Body of pancreas (tissue), 4 donors: ENCODE measurements around the gene MAP3K9. TPM values are rescaled to one million over a fixed set of nuclear protein-coding genes. Genes with fewer than 3 reads are reported as not detected.

Experiments used
- ATAC-seq: fragments of 150-250 bp; one replicate; pipeline ENCODE4 v1.9.1; 2016
- DNase-seq, 4 donors: peaks; one replicate each; pipeline ENCODE4 v3.0.0-alpha.2; 2019
- H3K27ac ChIP-seq, 4 donors: fragments of 200-600 bp; sonication (generic); 1 replicate in 3 of 4; 2 replicates in 1 of 4; pipeline versions ENCODE4 v1.5.1 to v1.6.1; 2016 to 2019; ENCODE audit warnings: mild to moderate bottlenecking in 1 of 4, mixed read lengths in 1 of 4, moderate library complexity in 1 of 4
- H3K27me3 ChIP-seq, 2 donors: fragments of 200-600 bp; sonication (generic); one replicate each; pipeline ENCODE4 v1.6.0; 2016; ENCODE audit warnings: mild to moderate bottlenecking in 1 of 2
- H3K36me3 ChIP-seq, 2 donors: fragments of 200-600 bp; sonication (generic); replicated peaks in 1 of 2; 2 replicates each; pipeline ENCODE4 v1.5.1; 2016; ENCODE audit warnings: low read depth in 2 of 2; ENCODE audit not compliant: insufficient read depth in 1 of 2
- H3K4me1 ChIP-seq: fragments of 200-600 bp; sonication (generic); one replicate; pipeline ENCODE4 v1.6.0; 2016
- H3K4me3 ChIP-seq, 2 donors: fragments of 200-600 bp; sonication (generic); 1 replicate in 1 of 2; 2 replicates in 1 of 2; pipeline ENCODE4 v1.5.1; 2016 to 2019
- H3K9me3 ChIP-seq, 3 donors: fragments of 200-600 bp; sonication (generic); 1 replicate in 2 of 3; 2 replicates in 1 of 3; pipeline ENCODE4 v1.5.1; 2016
- POLR2A ChIP-seq, 3 donors: fragments of 450-650 bp; IDR thresholded peaks; one replicate each; pipeline ENCODE4 v1.6.1; 2016; ENCODE audit warnings: antibody characterized with exemption in 3 of 3, mild to moderate bottlenecking in 2 of 3
- WGBS, 2 donors: methylation state at CpG; one replicate each; pipeline ENCODE4 v1.1.5; 2017; 5-methylcytosine and 5-hydroxymethylcytosine counted together
- intact Hi-C: fragments of 100-400 bp; cut with DNase I; formaldehyde crosslinking; loops from one replicate; pipeline ENCODE4 v1.15.1; 2023
- total RNA-seq, 2 donors: library from RNA; depleted of rRNA; stranded (reverse); fragments of >200 nt; gene quantifications; one replicate each; pipeline ENCODE4 v1.1.0, GENCODE V29; 2016
- TF ChIP-seq, protein P1 (sequence below), 7 experiments: fragments of 450-650 bp in 4 of 7; fragments of 200-600 bp in 3 of 7; sonication (generic) in 3 of 7; IDR thresholded peaks; one replicate each; pipeline ENCODE4 v1.5.1; 2016 to 2019; ENCODE audit warnings: antibody characterized with exemption in 7 of 7

MAP3K9 gene
- total RNA-seq, 2 donors from 2014 or later, result 5.4 to 10.9 TPM

DNA sequence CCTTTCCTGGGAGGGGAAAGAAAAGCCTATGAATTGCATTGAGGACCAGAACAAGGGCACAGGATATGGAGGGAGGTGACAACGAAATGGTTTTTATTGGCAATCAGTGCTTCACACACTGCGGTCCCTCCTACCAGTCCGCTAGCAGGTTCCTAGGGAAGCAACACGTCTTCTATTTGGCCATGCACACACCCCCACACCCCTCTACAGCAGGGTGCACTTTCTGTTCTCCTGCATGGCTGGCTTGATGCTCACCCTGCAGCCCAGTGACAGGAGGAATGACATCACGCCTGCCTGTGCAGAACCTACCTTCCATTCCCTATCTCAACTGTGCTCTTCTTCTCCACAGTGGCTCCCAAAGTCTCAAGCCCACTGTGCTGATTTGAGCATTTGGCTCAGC lies 109.7 kb downstream of the MAP3K9 start:
- no peak overlapping the region for H3K27ac ChIP-seq
- no peaks in the 10 kb centered on the region for H3K4me1 ChIP-seq
- WGBS, 2 donors, result 76 to 78% methylated on average over 5 of the region's 5 CpGs
- no peaks in the 10 kb centered on the region for H3K27me3 ChIP-seq
- no peak overlapping the region for H3K4me3 ChIP-seq
- DNase-seq (no peak), ATAC-seq (no peak)
- H3K36me3 ChIP-seq, result no peaks in the 10 kb centered on the region
- H3K9me3 ChIP-seq, result no peaks in the 10 kb centered on the region
- no peak for TF ChIP-seq POLR2A (IDR thresholded peaks at IDR 0.05)
- TF ChIP-seq, protein P1, sequence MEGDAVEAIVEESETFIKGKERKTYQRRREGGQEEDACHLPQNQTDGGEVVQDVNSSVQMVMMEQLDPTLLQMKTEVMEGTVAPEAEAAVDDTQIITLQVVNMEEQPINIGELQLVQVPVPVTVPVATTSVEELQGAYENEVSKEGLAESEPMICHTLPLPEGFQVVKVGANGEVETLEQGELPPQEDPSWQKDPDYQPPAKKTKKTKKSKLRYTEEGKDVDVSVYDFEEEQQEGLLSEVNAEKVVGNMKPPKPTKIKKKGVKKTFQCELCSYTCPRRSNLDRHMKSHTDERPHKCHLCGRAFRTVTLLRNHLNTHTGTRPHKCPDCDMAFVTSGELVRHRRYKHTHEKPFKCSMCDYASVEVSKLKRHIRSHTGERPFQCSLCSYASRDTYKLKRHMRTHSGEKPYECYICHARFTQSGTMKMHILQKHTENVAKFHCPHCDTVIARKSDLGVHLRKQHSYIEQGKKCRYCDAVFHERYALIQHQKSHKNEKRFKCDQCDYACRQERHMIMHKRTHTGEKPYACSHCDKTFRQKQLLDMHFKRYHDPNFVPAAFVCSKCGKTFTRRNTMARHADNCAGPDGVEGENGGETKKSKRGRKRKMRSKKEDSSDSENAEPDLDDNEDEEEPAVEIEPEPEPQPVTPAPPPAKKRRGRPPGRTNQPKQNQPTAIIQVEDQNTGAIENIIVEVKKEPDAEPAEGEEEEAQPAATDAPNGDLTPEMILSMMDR (IDR thresholded peaks at IDR 0.05), result no peak
- intact Hi-C loops, result no loop called here

DNA sequence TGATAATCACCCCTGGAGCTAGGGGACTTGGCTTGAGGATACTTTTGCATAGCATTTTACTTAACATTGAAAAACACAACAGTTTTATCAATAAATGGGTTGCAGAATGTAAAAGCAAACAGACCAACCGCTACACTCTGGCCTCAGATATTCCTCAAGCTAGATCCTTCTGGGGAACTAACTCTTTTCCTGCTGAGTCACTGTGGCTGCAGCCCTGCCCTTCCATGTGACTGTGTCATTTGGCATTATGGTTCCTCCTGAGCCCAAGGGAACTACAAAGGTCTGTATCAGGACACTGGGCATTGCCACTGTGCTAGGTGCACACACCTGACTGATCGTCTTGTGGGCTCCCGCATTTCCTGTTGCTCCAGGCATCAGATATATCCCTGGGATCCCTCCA lies 111.0 kb downstream of the MAP3K9 start:
- H3K4me1 ChIP-seq, result no peaks in the 10 kb centered on the region
- TF ChIP-seq, protein P1 (IDR thresholded peaks at IDR 0.05), result no peak
- TF ChIP-seq POLR2A (IDR thresholded peaks at IDR 0.05), result no peak
- no peaks in the 10 kb centered on the region for H3K27me3 ChIP-seq
- H3K27ac ChIP-seq, result no peak overlapping the region
- ATAC-seq (no peak), DNase-seq (peak in 3 of 4 donors; percentile 21 to 44 (median 43))
- no peak overlapping the region for H3K4me3 ChIP-seq
- WGBS, 2 donors, result 65 to 76% methylated on average over 3 of the region's 3 CpGs
- H3K9me3 ChIP-seq, result no peaks in the 10 kb centered on the region
- H3K36me3 ChIP-seq, result no peaks in the 10 kb centered on the region
- intact Hi-C loops, result no loop called here

DNA sequence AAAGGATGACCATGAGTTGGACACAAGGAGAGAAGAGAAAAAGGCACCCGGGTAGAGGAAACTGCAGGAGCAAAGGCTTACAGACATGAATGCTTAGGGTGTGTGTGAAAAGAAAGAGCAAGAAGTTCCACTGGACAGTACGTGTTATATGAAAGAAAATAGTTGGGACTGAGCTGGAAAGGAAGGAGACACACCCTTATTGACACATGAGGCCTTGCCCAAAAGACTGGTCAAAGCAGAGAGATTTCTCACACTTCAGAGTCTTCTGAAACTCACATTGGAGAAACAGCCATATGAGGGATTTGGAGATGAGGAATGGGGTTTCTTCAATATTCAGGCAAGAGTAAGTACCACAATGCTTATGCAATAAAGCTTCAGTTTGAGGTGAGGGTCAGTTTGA lies 111.6 kb downstream of the MAP3K9 start:
- no peak overlapping the region for H3K4me3 ChIP-seq
- no peak for TF ChIP-seq POLR2A (IDR thresholded peaks at IDR 0.05)
- TF ChIP-seq, protein P1 (IDR thresholded peaks at IDR 0.05), result no peak
- no peak for DNase-seq
- no peak overlapping the region for H3K27ac ChIP-seq
- 78 to 80% methylated on average over 2 of the region's 2 CpGs for WGBS, 2 donors
- no peak for ATAC-seq
- no peaks in the 10 kb centered on the region for H3K9me3 ChIP-seq
- intact Hi-C loops, result no loop called here
- no peaks in the 10 kb centered on the region for H3K27me3 ChIP-seq
- H3K4me1 ChIP-seq, result no peaks in the 10 kb centered on the region
- no peaks in the 10 kb centered on the region for H3K36me3 ChIP-seq

DNA sequence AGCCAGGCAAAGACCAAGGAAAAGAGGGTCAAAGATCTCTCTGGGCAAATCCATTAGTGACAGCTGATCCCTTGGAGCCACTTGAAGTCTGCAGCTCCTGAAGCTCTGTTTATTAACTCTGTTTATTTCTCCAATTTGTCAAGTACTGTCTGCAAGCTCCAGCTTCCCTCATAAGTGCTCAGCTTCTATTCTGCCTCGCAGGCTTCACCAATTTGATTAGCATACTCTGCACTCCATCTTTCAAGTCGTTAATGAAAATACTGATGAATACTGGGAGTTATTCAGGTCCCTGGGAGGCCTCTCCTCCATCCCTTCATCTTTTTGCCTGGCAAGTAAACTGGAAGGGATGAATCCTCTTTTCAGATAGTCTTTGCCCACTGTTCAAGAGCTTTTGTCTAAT lies 113.3 kb downstream of the MAP3K9 start:
- DNase-seq (no peak), ATAC-seq (no peak)
- Histone ChIP-seq H3K4me3 (no peak overlapping the region), H3K36me3 (no peaks in the 10 kb centered on the region), H3K27me3 (no peaks in the 10 kb centered on the region), H3K4me1 (no peaks in the 10 kb centered on the region), H3K9me3 (no peaks in the 10 kb centered on the region), H3K27ac (no peak overlapping the region)
- no peak for TF ChIP-seq POLR2A (IDR thresholded peaks at IDR 0.05)
- TF ChIP-seq, protein P1 (IDR thresholded peaks at IDR 0.05), result no peak
- intact Hi-C loops, result no loop called here
- 62 to 66% methylated on average over 2 of the region's 2 CpGs for WGBS, 2 donors

DNA sequence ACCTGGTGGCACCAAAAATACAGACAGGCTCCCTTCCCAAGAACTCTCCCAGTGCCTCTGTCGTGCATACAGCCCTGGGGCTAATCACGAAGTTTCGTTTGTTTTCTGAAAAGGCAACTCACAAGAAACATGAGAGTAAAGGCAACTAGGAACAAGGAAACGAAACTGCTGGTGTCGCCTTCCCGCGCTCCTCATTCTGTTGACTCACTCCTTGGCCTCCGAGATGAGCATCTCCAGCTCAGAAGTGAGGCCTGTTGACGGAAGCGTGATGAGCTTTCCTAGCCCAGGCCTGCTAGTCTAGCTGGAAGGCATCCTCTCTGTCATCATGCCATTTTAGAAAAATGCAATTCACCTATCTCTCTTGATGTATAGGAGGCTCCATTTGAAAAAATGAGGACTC lies 117.1 kb downstream of the MAP3K9 start:
- Histone ChIP-seq H3K9me3 (no peaks in the 10 kb centered on the region), H3K4me3 (no peak overlapping the region), H3K4me1 (no peaks in the 10 kb centered on the region), H3K27me3 (no peaks in the 10 kb centered on the region), H3K36me3 (no peaks in the 10 kb centered on the region), H3K27ac (no peak overlapping the region)
- intact Hi-C loops, result no loop called here
- 81 to 98% methylated on average over 8 to 10 of the region's 10 CpGs for WGBS, 2 donors
- peak in 1 of 4 donors; percentile 44 for DNase-seq
- no peak for ATAC-seq
- TF ChIP-seq POLR2A (IDR thresholded peaks at IDR 0.05), result no peak
- TF ChIP-seq, protein P1 (IDR thresholded peaks at IDR 0.05), result no peak
